Measurements from ENCODE around the gene DRP2.
"Not testable (repeated sequence)": the region's sequence is repeated elsewhere in the genome, so short reads cannot be mapped to it uniquely, and the experiment has no call there.

Gene DRP2, protein sequence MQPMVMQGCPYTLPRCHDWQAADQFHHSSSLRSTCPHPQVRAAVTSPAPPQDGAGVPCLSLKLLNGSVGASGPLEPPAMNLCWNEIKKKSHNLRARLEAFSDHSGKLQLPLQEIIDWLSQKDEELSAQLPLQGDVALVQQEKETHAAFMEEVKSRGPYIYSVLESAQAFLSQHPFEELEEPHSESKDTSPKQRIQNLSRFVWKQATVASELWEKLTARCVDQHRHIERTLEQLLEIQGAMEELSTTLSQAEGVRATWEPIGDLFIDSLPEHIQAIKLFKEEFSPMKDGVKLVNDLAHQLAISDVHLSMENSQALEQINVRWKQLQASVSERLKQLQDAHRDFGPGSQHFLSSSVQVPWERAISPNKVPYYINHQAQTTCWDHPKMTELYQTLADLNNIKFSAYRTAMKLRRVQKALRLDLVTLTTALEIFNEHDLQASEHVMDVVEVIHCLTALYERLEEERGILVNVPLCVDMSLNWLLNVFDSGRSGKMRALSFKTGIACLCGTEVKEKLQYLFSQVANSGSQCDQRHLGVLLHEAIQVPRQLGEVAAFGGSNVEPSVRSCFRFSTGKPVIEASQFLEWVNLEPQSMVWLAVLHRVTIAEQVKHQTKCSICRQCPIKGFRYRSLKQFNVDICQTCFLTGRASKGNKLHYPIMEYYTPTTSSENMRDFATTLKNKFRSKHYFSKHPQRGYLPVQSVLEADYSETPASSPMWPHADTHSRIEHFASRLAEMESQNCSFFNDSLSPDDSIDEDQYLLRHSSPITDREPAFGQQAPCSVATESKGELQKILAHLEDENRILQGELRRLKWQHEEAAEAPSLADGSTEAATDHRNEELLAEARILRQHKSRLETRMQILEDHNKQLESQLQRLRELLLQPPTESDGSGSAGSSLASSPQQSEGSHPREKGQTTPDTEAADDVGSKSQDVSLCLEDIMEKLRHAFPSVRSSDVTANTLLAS

DNA sequence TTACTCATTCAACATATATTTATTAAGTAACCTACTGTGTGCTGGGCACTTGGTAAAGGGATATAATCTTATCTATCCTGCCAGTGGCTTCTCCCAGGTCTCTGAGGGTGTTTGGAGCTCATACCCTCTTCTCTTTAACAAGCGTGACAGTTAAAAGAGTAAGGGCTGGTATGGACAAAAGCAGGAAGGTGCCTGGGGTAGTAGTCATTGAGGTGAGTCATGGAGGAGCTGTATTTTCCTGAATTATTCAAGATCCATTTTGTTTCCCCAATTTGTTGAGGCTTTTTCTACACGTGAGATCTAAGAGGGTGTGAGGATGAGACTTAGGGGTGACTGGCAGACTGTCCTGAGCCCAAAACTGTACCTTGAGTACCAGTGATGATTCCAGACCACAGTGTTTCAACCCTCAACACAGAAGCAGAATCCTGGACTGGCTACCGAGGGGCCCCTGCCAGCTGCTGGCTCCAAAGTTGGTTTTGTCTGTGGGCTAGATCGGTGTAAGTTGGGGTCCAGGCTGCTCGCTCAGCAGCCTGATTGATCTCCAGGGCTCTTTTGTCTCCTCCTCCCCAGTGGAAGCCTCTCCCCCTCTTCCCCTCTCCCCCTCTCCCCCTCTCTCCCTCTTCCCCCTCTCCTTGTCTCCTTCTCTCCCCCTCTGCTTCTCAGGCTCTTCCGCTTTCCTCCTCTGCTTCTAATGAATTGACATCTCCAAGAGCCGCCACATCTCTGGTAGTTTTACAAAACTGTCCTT, at the start of gene DRP2:
Gene DRP2 (plus strand): TSS at position 671 of the 748 bp plus-strand sequence. CDS start 11,862 bp downstream, outside the sequence.
- DNase-seq (ENCODE audit: low read depth, low spot score), result peak; percentile 43

DNA sequence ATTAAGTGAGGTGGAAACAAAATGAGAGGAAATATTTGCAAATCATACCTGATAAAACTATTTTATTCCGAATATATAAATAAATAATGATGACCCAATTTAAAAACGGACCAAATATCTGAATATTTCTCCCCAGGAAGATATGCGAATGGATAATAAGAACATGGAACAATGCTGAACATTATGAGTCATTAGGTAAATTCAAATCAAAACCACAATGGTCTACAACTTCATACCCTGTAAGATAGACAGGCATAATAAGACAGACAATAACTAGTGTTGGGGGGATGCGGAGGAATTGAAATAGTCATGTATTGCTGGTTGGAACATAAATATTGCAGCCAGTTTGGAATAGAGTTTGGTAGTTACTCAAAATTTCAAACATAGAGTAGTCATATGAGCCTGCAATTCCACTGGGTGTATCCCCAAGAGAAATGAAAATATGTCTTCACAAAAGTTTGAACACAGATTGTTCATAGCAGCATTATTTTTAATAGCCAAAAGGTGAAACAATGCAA, 47.6 kb upstream of the DRP2 start:
- DNase-seq (ENCODE audit: low read depth, low spot score), result no peak

DNA sequence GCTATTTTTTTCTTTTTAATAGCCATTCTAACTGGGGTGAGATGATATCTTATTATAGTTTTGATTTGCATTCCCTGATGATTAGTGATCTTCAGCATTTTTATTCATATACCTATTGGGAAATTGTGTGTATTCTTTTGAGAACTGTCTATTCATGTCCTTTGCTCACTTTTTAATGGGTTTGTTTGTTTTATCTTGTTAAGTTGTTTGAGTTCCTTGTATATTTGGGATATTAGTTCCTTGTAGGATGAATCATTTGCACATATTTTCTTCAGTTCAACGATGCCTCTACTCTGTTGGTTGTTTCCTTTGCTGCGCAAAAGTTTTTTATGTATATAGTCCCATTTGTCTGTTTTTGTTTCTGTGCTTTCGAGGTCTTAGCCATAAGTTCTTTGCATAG, 43.1 kb upstream of the DRP2 start:
- DNase-seq (ENCODE audit: low read depth, low spot score), result no peak

DNA sequence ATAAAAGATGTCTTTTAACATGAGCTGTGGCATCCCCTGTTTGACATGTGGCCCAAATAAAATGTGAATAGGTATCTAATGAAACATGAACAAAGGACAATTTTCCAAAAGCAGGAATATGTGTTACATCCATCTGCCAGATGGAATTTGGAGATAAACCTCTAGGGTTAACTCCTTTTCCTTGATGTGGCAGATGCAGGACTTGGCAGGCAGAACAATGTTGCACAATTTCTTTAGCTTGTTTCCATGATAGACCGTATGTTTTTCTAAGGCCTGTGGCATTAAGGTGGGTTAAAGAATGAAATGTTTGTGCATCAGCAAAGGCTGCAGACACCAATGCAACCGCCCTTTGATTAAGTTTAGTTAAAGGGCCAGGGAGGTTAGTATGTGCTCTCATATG, 34.7 kb upstream of the DRP2 start:
- DNase-seq (ENCODE audit: low read depth, low spot score), result not testable (repeated sequence)

DNA sequence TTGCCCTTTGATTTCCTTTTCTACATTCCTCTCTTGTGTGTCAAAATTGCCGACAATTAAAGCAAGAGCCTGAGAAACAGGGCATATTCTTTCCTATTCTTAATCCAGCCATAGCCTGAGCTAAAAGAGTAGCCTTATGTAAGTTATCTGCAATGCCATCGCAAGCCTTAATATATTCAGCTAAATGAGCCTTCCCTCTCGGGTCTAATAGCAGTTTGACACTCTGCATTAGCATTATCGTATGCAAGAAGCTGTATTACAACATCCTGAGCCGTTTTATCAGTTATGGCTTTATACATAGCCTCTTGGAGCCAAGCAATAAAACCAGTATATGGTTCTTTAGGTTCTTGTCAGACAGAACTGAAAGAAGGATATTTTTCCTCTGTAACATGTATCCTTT, 31.6 kb upstream of the DRP2 start:
- DNase-seq (ENCODE audit: low read depth, low spot score), result not testable (repeated sequence)

DNA sequence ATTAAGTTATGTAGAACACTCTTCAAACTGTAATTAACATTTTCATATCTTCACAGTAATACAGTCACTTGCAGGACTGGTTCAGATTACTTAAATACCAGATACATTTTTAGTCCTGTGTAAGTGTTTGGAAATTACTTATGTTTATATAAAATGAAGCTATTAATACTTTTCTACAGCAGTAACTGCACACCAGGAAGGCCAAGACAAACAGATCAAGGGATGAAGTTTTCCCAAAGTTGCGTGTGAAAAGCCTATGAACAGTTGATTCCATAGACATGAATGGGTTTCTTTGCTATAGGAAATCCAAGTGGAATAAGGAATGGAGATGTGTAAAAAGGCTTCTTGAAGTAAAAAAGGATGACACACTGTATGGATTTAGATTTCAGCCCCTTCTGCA, 28.9 kb upstream of the DRP2 start:
- DNase-seq (ENCODE audit: low read depth, low spot score), result no peak

DNA sequence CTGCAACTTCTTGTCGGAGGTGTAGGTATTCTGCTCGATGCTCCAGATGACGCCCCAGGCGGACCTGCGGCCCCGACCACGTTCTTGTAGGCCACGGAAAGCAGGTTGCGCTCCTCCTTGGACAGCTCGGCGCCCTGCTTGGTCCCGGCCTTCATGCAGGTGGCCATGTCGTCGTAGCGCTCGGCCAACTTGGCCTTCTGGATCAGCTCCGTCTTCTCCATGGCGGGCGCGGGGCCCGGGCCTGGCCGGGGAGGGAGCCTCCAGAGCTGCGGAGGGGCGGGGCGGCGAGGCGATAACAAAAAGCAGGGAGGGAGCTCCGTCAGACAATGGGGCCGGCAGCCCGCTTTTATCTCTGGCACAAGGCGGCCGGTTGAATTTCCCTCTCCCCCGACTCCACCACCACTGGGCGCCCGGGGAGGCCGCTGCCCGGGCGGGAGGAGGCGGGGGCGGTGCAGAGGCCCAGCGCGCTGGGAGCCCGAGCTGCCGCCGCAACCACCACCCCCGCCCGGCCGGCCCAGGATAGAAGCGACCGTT, 28.3 kb upstream of the DRP2 start:
- peak; percentile 11 for DNase-seq (ENCODE audit: low read depth, low spot score)

DNA sequence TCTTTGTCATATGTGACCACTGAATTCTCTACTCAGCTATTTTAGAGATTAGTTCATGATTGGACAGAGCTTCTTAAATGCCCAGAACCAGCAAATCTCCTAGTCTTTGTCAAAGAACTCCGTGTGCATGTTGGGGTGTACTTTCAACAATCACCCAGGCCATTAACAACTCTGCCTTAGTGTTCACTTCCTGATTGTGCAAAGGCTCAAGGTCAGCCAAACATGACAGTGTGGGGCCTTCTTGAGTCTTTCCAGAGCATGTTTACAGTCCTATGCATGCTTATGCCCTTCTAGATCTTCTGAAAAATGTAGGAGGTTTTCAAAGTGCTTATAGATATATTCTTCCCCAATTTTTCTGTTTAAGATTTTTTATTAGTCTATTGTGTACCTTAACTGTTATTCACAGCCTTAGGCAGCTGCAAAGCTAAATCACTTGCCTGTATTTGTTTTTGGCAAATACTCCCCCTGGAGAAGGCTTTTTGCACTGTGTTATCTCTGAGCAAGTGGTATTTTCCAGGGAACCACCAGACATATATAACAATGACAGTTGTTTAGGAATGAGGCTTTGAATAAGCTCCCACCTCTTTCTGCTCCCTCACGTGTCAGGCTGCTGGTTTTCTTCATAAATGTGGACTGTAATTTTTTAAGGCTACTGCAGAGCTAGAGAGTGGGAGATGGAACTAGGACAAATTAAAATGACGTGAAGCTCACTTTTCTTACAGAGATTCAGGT, 24.0 kb upstream of the DRP2 start:
- DNase-seq (ENCODE audit: low read depth, low spot score), result no peak

DNA sequence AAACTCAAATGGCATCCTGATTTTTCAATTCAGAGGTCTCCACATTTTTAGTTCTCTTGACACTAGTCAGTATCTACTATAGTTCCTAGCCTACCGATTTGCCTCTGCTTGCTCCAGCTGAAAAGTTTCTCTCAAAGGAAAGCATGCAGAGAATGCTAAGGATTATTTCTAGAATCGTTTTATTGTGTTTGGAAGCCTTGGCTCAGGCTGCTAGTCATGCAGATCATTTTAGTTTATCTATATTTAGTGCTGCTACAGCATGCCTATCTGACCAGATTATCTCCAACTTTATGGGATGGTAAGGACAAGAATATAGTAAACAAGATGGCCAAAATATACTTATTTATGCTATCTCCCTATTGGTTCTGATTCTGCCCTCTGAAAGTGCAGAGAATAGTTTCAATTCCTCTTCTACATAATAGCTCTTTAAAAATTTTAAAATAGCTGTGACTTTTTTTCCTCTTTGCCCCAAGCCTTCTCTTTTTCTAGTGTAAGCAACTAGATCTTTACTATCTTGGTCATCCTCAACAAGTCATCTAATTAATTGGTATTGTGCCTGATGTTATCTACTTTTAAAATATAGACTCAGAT, 15.7 kb upstream of the DRP2 start:
- peak; percentile 25 for DNase-seq (ENCODE audit: low read depth, low spot score)

DNA sequence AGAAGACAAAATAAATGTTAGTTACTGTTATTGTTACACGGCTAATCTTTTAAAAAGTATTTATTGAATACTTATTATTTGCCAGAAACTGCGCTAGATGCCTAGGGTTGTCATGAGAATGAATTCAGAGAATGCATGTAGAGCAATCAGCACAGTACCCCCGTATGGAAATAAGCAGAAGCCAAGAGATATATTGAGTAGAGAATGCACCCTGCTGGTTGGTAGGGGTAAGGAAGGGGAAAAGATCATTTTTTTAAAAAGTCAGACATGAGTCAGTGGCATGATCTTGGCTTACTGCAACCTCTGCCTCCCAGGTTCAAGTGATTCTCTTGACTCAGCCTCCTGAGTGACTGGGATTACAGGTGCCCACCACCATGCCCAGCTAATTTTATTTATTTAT, 13.1 kb upstream of the DRP2 start:
- peak; percentile 36 for DNase-seq (ENCODE audit: low read depth, low spot score)

DNA sequence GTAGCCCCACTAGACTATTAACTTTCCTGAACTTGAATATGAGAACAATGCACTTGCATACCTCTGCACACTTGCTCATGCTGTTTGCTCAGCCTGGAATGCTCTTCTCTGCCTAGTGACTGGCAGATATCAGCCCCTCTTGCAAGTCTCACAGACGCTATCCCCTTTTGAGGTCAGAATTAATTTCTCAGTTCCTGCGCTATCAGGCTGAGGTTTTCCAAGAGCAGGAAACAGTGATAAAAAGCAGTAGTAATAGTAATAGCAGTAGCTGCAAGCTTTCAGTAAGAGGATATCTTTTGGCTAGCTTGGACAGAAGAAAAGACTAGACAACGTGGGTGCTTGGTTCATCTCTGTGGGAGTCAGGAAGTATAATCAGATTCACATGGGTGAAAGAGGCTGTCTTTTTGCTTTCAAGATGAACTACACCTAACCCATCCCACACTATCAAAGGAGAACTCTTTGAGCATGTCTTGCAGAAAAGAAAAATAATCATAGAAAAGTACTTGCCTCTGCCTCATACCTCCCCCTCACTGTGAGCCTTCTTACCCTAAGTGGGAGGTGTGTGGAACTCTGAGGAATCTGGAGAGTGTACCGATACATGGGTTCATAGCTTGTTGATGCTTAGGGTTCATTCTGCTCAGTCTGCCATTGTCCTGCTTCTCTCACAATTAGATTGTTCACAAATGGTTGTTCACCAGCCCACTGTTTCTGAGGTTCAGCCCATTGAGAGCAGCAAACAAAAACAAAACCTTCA, 11.3 kb upstream of the DRP2 start:
- DNase-seq (ENCODE audit: low read depth, low spot score), result peak; percentile 53

DNA sequence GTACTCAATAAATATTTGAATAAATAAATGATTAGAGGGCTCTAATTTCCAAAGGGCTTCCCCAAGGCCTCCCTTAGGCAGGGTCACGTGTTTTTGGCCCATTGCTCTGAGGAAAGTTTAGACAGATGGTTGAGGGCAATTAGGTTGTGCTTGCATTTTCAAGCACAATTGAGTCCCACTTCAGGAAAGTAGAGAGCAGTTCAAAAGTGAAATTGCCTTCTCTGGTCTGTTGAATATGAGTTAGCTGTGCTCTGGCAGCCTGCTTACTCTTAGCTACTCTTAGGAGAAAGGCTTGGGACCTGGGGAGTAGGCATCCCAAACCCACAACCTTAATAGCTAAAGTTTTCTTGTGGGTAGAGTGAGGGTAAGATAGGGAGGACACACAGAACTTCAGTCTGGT, 9.0 kb upstream of the DRP2 start:
- no peak for DNase-seq (ENCODE audit: low read depth, low spot score)

DNA sequence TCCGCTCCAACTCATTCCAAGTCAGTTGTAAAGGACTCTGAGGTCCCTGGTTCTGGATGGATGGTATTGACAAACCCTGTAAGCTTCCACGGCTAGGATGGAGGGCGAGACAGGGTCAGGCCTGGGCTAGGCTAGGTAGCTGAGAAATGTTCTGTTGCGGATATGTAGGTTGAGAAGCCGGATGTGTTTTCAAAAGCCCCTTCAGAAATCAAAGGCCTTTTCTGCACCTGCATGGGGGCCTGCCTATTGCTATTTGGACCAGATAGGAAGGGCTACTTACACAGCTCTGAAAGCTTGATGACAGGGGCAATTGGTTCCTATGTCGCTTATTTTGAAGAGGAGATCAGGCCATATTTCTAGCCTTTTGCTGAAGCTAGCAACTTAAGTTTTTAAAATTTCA, 1.9 kb upstream of the DRP2 start:
- no peak for DNase-seq (ENCODE audit: low read depth, low spot score)

DNA sequence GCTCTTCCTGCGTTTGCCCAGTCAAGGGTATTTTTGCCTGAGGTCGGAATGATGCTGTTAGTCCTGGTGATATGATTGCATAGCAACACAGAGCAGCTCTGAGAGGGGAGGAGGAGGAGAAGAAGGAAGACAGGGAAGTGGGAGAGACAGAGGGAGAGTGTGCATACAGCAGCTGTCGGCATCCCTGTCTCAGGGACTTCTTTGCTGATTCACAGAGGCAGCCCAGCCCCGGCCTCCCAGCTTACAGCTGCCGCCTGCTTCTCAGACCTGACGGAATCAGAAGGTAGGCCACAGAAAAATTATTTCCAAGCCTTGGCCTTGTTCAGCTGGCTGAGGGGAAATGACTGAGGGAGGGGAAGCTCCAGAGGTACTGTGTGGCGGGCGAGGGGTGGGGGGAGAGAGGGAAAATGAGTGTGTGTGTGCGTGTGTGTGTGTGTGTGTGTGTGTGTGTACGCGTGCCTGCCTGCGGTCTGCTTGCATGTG, 319 bp downstream of the DRP2 start:
- peak; percentile 58 for DNase-seq (ENCODE audit: low read depth, low spot score)

DNA sequence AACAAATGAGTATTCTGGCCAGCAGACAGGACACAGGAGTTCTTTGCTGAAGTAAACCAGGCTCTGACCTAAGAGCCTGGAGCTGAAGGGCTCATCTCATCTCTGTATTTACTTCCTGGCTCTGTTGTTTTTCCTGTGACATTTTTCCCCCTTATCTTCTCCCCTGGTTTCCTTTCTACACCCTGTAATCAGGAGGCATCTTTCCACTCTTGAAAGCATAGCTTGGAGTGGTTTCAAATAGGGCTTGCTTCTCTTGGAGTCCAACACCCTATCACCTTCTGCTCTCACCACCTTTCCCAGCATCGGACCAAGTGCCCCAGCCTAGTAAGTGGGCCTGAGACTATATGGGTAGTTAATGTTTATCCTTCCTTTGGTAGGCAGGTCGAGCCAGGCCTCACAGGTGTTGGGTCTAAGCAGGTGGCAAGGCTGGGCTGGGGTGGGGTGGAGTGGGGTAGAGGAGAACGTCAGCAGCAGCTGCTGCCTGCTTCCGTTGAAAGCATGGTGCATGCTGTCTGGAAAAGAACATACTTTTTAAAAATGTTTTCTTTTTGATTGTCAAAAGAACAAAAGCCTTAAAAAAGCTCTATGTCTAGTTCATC, 1.2 kb downstream of the DRP2 start:
- no peak for DNase-seq (ENCODE audit: low read depth, low spot score)

DNA sequence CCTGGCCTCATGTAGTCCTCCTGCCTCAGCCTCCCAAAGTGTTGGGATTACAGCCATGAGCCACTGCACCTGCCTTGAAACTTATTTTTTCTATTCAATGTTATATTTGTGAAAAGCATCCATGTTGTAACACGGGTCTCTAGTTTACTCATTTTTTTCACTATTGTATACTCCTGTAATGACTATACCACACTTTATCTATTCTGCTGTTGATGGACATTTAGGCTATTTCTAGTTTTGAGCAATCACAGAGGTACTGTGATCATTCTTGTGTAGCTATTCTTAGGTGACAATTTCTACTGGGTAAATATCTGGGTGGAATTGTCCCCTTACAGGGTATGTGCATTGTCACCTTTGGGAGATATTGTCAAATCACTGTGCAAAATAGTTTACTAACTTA, 3.6 kb downstream of the DRP2 start:
- no peak for DNase-seq (ENCODE audit: low read depth, low spot score)

DNA sequence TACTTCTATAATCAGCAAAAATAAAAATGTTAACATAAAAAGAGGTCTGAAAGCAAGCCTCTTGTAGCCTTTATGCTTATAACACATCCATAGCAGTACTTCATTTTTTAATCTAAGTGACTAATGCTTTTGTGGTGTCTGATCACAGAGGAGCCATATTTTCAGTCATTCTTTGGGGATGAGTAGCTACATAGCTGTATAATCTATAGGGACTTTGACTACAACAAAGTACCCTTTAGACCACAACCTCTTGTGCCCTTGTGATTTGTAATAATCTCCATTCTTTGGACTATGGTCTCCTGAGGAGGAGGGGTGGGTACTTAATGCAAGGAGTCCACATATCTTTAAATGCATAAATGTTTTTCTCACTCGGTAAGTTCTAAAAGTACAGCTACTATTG, 9.6 kb downstream of the DRP2 start:
- DNase-seq (ENCODE audit: low read depth, low spot score), result peak; percentile 55

DNA sequence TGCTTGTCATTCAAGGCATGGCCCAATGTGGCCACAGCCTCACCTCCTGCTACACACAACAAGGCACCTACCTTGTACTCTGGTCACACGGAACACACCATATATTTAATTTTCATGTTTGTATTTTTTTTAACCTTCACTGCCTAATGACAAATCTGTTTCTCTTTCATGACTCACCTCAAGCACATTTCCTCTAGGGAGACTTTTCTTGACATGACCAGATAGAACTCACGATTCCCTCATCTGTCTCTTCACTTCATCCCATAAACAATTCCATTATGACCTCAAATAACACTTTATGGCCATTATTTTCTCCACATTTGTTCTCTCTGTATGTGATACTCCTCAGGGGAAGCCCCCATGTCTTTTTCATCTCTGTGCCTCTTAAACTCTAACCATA, 11.1 kb downstream of the DRP2 start:
- DNase-seq (ENCODE audit: low read depth, low spot score), result no peak

DNA sequence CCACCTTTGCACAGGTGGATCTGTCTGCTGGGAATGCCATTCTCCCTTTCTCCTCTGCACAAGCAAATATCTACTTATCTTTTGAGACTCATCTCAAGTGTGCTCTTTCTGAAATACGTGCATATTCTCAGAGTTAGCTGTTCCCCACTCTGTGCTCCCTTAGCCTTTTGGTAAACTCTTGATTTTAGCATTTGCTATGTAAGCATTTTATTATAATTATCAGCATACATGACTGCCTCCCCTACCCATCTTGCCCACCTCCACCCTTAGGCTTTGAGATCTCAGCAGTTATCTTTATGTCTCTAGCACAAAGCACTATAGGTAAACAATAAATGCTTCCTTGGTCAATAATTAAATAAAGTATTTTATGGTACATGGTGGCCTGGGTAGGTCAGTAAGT, 11.5 kb downstream of the DRP2 start:
- no peak for DNase-seq (ENCODE audit: low read depth, low spot score)

All from astrocyte of the hippocampus (primary cell).